LNCAP (cell line): Measurements from ENCODE around the gene DNAAF1.

Experiments used
- TF ChIP-seq, protein P1 (sequence below): fragments of 450-650 bp; IDR thresholded peaks from 2 replicates; pipeline ENCODE4 v1.5.1; 2017; ENCODE audit warnings: mild to moderate bottlenecking

Gene DNAAF1

DNA sequence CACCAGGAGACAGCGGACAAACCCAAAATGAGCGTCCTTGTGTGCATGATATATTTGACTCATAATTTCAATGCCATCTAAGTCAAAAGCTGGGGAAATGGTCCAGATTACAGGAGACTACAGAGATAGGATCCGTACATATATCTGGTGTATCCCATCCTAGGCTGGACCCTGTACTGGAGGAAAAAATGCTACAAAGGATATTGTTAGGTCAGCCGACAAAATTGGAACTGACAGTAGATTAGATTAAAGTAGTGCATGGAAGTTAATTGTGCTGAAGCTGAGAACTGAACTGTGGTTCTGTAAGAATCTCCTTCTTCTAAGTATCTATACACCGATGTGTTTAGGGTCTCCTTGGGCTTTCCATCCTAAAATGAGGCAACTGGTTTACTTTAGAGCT, 70.4 kb downstream of the DNAAF1 start:
- TF ChIP-seq, protein P1, sequence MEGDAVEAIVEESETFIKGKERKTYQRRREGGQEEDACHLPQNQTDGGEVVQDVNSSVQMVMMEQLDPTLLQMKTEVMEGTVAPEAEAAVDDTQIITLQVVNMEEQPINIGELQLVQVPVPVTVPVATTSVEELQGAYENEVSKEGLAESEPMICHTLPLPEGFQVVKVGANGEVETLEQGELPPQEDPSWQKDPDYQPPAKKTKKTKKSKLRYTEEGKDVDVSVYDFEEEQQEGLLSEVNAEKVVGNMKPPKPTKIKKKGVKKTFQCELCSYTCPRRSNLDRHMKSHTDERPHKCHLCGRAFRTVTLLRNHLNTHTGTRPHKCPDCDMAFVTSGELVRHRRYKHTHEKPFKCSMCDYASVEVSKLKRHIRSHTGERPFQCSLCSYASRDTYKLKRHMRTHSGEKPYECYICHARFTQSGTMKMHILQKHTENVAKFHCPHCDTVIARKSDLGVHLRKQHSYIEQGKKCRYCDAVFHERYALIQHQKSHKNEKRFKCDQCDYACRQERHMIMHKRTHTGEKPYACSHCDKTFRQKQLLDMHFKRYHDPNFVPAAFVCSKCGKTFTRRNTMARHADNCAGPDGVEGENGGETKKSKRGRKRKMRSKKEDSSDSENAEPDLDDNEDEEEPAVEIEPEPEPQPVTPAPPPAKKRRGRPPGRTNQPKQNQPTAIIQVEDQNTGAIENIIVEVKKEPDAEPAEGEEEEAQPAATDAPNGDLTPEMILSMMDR, result no peak

DNA sequence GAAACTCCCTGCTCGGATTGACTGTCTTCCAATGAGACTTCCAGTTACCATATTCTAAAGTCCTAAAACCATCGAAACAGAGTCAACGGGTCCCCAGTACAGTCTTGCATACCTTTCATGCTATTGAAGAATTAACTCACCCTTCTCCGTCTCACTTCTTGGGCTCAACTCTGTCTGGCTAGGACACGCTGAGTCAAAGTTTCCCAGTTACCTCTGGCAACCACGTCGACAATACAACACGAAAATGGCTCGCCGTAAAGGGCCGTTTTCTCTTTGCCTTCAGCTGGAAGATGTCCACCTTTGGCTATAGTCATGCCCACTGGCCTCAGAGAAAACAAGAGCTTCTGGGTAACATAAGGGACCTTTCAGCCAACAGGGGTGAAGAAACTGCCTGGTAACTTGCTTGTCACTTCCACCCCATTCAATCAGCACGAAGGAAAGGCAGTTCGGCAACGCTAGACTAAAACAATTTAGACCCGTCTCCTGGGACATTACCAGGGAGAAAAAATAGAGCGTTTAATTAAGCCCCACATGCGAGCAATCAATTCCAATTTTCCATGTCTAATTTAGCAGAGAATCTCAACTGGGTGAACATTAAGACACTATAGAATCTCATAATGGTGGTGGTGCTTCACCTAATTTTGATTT, 73.2 kb downstream of the DNAAF1 start:
- TF ChIP-seq, protein P1, result no peak

DNA sequence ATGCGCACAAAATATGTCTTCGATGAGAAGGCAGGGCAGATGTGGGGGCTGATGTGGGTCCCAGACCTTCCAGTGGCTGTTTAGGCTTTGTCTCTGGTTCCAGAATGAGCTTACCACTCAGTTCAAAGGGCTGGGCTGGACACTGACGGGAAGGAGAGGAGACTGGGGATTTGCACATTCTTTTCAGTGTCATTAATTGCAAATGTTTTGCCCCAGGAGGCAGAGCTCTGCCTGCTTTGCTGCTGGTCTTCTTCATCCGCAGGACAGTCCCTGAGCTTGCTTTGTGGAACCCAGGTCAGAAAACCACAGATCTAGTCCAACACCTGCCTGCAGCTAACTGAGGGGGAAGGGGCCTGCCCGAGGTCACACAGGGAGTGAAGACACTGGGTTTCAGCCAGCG, 73.8 kb downstream of the DNAAF1 start:
- TF ChIP-seq, protein P1, result no peak

DNA sequence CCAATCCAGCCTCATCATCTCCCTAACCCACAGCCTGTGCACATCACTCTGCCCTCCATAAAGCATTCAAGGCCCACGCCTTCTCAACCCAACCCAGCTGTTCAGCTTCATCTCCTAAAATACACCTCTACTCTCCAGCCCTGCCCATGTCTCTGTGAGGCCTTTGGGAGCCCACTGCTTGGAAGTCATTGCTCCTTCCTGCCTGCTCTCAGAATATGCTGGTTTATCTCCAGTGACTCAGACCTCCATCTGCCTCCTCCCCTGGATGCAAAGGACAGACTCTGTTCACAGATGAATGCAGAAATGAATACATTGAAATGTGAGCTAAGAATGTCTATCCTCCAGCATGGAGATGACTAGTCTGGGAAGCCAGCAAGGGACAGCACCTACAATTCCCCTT, 75.7 kb downstream of the DNAAF1 start:
- TF ChIP-seq, protein P1, result no peak

DNA sequence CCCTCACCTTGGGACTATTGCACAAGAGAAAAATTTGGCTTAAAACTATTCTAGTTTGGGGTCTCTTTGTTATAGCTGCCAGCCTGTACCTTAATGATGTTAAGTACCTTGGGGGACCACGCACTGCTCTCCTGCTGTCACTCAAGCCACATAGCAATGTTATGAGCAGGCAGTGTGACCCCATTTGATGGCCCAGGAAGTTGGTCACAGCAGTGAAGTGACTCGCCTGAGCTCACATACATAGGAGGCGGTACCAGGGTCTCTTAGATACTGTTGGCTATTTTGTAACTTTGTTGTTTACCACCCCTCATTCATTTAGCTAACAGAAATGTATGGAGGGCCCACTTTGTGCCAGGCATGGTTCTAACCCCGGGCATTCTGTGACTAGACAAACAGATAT, 78.3 kb downstream of the DNAAF1 start:
- TF ChIP-seq, protein P1, result no peak

DNA sequence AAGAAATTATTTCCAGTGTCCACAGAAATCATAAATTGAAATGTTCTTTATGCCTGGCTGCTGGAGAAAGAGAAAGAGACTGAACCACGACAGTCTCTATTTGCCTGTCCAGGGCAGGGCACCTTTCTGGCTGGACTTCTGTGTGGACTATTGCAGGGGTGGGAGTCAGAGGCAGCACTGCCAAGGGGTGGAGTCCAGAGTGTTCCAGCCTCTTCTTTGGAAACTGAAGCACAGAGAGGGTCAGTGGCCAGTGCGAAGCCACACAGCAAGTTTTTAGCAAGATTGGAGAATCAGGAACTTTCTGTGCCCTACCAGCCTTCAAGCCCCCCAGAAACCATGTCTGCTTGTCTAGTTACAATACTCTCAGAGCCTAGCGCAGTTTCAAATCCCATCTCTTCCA, 79.4 kb downstream of the DNAAF1 start:
- TF ChIP-seq, protein P1, result no peak

DNA sequence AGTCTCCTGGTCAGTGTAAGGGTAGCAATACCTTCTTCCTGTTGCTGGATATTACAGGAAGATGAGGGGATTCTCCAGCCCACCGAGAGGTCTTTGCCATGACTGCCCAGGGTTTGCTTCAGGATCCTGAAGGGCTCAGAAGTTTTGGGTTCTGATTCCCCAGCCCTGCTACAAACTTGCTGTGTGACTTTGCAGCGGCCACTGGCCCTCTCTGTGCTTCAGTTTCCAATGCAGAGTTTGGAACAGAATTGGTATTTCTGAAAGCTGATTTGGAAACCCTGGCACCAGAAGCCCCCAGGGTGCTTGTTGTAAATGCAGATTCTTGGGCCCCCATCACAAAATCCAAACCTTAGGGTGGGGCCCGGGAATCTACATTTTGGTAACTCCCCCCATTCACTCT, 80.0 kb downstream of the DNAAF1 start:
- TF ChIP-seq, protein P1, result no peak

DNA sequence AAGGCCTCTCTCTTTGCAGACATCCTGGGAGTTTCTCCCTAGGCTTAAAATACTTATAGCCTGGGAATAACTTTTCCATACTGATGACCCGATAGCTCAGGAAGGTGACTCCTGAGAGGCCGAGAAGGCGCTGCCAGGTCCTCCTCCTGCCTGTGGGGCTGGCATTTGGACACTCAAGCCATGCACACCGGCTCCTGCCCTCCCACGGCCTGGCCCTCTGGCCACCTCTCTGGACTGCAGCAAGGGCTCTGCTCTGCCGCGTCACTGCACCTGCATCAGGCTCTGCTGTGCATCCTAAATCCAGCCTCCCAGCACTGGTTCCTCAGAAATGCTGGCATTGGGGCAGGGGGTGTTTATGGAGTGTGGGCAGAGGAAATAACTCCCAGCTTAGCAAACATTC, 80.5 kb downstream of the DNAAF1 start:
- TF ChIP-seq, protein P1, result no peak
